Measurements from ENCODE around the gene SLC25A24.
"Not testable (repeated sequence)": the region's sequence is repeated elsewhere in the genome, so short reads cannot be mapped to it uniquely, and the experiment has no call there.

Gene SLC25A24

DNA sequence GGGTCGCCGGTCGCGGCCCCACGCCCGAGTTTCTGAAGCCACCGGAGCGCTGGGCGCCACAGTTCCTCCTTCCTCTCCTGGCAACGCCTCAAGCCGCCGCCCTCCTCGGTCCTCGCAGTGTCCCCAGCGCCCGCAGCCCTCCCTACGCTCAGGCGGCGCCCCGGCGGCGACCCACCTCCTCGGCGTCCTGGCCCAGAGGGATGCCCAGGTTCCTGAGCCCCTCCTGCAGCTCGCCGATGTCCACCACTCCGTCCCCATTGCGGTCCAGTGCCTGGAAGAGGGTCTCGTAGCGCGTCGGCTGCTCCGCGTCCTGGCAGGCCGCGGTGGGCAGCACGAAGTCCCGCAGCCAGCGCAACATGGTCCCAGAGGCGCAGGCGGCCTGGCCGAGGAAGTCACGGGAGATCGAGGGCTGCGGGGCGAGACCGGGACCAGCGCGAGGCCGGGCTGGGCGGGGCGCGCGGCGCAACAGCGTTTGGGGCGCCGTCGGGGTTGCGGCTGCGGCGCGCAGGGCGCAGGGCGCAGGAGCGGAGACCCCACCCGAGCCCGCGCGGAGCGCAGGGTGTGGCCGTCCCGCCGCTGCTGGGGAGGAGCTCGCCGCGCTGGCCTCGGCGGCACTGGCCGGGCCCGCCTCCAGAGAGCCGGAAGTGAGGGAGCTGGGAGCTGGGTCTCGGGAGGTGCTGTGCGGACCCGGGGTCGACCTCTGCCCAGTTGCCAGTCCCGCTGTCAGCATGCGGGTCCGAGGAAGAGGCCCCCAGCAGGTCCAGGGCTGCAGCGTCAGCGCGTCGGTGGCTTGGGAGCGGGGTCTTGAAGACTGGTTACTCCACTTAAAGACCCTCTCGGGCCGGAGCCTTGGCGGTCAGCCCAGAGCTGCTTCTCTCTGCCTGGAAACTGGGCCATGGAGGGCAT, at the start of gene SLC25A24:
Gene SLC25A24, minus strand, starts transcription at position 563 of the 906 bp plus-strand sequence. Its CDS starts 205 bp downstream, at position 358.
- DNase-seq: peak; percentile 55

DNA sequence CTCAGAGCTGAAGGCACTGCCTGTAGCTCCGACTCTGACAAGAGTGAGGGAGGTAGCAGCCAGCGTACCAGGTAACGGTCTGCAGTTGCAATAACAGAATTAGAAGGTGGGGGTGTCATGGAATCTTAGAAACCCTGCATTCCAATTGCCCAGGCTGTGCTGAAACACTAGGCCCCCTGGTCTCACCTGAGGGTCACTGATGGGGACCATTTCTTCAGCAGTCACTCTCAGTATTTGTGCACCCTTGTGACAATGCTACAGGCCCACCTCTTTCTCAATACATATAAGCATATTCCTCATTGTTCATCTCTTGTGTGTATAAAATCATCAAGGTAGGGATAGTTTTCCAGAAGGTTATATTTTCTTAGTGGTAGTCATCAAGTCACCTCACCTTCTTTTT, 43.8 kb upstream of the SLC25A24 start, which contains the start of gene NBPF4:
Gene NBPF4, minus strand, starts transcription at position 101 of the 400 bp plus-strand sequence. CDS start 315 bp downstream, outside the sequence.
- not testable (repeated sequence) for DNase-seq

DNA sequence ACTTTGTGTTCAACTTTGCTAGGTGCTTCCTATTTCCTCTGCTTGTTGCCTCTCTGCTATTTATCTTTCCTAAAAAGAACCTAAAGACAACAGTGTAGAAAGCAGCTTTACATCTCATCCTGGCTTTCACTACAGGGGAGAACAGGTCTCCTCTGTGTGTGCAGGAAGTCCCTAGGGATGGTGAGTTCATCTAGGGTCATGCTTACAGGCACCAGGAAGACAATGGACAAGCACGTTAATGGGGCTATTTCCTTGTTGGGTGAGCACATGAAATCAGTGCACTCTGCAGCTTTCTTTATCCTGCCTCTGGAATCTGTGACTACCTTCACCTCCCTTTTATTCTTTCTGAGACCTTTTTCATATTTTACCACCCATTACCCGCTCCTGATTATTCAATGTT, 39.3 kb upstream of the SLC25A24 start:
- DNase-seq: not testable (repeated sequence)

DNA sequence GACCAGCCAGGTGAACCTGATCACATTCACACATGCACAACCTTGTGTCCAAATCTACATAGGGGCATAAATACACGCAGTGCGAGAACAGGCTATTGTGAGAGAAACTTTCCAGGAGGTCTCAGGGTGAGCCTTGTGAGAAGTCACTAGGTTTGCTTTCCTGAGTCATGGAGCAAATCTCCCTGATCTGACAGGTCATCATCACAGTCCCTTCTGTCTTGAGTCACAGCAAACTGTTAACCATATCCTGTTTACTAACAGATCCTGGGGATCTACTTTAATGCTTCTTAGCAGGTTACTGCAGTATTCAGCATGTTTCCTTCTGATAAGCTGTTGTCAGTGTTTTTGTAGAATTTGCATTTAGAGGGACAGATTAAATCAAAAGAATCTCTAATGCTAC, 35.2 kb upstream of the SLC25A24 start:
- not testable (repeated sequence) for DNase-seq

DNA sequence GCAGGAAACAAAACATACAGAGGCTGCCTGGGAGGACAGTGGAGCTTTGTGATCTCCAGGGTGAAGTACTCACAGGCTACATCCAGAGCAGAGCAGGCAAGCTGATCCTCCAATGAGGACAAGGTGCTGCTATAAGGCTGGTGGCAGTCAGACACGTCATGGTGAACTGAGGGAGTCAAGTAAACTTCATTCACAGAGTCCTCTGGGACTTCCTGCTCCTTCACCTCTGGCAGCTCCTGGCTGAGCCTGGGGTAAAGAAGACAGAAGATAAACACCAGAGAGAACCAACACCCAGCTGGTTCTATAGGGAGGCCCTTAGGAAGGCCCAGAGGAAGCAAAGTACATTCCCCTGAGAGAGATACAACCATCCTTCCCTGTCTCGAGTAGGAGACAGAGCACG, 32.0 kb upstream of the SLC25A24 start:
- not testable (repeated sequence) for DNase-seq

DNA sequence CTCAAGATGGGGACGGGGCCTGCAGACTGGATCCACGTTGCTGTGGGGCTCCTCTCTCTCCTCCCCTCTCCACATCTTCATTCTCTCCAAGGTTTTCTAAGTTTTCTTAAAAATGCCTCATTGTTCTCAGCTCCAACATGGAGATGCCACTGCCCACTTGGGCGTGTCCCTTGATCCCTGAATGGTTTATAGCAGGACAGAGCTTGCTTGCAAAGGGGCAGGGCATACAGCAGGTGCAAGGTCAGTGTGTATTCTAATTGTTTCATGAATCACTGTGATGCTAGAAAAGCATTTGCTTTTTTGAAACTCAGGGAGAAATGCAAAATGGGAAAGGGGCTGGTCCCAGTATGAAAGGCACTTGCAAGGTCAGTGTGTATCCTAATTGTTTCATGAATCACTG, 29.8 kb upstream of the SLC25A24 start:
- DNase-seq: not testable (repeated sequence)

DNA sequence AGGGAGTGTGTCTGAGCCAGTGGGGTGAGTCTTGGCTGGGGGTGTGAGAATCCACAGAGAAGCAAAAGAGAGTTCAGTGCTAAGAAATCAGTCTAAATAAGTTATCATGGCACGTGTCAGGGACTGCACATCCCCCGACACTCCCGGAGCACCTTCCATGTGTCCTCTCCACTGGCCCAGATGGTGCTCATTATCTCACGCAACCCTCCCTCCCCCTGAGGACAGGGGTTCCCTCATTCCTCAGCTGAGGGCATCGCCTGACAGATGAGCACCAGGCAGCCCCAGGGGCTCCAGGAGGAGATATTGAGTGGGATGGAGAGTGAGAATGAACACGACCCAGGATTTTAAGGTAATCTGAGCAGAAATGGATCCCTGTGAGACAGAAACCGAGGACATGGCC, 27.6 kb upstream of the SLC25A24 start:
- not testable (repeated sequence) for DNase-seq

DNA sequence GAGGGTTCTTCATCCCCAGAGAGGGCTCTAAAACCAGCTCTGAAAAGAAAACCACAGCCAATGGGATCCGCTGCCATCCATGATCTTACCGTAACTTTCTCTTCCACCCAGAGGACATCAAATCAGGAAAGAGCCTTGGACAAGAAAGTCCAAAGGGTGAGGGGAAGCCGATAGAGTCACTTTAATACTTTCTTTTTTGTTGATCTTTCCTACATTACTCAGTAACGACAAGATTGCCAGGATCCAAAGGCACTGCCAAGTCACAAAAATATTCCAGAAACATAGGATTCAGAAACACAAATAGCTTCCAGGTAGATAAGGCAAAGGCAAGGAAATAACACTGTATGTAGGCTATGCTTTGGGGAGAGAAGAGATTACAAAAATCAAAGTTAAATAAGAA, 26.7 kb upstream of the SLC25A24 start:
- DNase-seq: not testable (repeated sequence)

DNA sequence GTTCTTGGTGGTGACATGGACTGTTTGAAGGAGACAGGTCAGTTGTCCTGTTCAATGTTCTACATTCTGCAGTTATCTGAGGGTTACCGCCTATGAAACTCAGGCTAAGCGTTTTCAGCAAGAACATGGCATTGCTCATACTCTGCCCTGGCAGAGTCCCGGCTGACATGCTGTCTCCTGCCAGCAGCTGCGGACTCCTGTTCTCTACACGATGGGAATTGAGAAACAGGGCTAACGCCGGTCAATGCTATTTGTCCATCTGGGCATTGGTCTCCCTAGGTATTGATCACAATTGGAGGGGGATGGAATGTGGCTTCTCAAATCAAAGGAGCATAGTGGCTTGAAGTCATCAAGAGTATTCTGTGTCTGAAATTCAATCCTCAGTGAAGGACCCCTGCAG, 23.1 kb upstream of the SLC25A24 start:
- DNase-seq: not testable (repeated sequence)

DNA sequence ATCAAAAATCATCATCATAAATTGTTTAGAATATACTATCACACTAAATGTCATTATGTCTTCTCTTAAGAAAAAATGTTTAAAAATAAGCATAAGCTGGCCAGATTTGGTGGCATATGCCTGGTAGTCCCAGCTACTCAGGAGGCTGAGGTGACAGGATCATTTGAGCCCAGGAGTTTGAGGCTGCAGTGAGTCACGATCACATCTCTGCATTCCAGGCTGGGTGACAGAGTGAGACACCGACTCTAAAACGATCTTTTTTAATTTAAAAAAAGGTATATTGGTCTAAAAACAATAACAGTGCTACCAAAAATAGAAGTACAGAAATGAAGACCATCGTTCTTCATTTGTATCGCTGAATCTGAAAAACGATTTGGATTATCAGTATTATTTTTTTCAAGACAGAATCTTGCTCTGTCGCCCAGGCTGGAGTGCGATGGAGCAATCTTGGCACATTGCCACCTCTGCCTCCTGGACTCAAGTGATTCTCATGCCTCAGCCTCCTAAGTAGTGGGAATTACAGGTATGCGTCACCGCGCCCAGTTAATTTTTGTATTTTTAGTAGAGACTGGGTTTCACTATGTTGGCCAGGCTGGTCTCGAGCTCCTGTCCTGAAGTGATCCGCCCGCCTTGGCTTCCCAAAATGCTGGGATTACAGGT, 17.5 kb upstream of the SLC25A24 start:
- DNase-seq: not testable (repeated sequence)

DNA sequence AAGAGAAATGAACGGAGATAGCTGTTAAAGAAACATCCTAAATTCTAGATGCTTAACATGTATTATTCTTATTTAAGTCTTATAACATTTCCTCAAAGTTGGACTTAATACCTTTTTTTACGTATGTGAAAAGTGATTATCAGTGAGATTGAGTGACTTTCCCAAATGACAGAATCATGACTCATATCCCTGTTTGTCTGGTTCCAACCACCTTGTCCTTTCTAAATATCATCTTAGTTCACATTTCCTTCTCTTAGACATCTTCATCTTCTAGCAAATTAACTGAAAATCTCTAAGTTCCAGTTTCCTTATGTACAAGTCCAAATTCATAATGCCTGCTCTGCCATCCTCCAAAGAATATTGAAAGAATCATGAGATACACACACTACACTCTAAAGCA, 16.9 kb upstream of the SLC25A24 start:
- DNase-seq: not testable (repeated sequence)

DNA sequence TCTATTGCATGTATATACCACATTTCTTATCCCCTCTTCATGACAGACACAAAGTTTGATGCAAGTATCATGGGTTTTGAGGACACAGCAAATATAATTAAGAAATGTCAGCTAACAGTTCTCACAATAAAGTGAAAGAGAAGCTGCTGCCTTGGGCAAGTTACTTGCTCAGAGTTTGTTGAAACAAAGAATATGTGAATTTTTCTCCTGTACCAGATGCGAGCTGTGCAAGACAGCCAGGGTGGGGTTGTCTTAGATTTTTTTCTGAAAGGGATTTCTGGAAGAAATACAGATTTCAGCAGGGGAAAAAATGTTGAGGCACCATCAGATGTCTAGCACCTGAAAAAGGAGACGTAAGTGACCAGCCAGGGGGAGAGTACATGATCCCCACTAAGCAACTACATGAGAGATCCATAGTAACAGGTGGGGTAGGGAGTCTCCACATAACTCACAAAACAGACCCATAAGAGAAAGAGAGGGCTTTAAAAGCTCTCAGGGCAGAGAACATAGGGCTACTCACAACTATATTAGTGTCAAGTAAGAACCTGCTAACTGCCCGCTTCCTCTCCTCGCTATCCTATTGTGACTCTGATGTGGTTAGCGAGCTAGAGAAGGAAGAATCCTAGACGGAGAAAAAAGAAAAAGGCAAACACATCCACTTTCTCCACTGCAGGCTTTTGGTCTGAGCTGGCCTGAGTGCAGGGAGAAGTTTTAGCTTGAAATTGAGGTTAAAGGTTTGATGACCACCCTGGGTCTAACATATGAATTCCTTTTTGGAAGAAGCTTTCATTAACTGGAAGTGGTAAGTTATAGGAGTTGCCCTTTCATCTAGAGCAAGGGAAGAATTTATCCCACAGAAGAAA, 16.1 kb upstream of the SLC25A24 start:
- DNase-seq: not testable (repeated sequence)

DNA sequence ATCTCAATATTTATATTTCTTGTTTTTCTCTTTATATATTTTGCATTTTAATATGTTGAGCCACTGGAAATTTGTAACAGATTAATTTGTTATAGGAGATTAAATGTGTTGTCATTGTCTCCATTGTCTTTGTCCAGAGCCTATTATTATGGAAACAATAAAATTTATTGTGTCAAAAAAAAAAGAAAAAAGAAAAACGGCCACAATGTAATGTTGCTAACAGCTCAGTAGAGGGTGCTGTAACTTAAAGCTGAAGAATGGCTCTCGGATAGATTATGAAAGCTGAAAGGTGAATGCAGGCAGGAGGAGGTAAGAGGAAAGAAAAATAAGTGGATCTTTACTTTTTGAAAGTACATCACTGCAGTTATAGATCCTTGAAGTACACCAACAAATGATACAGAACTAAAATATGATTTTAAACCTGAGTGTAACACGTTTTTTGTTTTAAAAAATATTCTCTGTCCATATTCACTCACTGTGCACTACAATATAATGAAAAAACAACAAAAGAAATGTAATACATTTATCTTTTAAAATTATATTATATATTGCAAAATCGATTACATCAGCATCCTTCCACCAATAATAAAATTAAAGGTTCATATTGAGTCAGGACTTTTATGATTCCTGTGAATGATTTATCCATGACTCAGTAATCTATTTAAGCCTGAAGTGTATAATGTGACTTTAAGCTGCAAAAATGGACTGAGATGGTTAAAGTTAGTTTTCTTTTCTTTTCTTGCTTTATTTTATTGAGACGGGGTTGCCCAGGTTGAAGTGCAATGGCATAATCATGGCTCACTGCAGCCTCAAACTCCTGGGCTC, 14.7 kb upstream of the SLC25A24 start:
- DNase-seq: peak; percentile 17

DNA sequence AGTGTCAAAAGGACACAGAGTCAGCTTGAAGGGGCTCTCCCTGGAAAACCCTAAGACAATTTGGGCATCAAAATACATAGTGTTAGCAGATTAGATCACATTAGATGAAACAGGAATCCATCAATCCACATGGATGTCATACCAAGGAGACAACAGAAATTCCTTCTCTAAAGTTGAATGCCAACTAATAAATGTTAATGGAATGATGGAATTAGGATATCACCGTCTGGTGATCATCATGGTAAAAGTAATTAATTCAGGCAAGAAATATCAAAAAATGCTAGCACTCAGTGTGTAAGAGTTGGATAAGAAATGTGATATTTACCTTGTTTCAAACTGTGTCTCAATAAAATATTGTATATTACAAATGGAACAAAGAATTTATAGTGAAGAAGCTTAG, 10.9 kb upstream of the SLC25A24 start:
- DNase-seq: no peak

DNA sequence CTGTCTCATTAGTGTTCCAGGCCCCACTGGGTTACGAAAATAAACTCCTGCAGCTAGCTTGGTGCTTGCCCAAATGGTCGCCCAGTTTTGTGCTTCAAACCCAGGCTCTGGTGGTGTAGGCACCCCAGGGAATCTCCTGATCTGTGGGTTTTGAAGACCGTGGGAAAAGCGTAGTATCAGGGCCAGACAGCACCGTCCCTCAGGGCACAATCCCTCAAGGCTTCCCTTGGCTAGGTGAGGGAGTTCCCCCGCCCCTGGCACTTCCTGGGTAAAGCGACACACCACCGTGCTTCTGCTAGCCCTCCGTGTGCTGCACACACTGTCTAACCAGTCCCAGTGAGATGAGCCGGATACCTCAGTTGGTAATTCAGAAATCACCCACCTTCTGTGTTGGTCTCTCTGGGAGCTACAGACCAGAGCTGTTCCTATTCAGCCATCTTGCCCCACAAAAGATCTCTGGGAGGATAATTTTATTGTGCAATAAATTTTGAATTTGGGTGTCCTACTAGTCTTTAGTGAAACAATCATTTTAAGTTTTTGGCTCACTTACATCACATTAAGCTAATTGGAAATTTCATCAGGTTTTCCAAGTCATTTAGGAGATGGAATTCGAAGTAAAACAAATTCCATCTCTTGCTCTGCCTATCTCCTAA, 9.4 kb upstream of the SLC25A24 start:
- DNase-seq: no peak

DNA sequence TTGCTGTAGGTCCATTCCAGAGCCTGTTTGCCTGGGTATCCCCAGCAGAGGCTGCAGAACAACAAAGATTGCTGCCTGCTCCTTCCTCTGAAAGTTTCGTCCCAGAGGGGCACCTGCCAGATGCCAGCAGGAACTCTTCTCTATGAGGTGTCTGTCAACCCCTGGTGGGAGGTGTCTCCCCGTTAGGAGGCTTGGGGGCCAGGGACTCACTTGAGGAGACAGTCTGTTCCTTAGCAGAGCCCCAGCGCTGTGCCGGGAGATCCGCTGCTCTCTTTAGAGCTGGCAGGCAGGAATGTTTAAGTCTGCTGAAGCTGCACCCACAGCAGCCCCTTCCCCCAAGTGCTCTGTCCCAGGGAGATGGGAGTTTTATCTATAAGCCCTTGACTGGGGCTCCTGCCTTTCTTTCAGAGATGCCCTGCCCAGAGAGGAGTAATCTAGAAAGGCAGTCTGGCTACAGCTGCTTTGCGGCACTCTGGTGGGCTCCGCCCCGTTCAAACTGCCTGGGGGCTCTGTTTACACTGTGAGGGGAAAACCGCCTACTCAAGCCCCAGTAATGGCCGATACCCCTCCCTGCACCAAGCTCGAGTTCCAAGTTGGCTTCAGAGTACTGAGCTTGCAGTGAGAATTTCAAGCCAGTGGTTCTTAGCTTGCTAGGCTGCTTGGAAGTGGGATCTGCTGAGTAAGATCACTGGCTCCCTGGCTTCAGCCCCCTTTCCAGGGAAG, 8.7 kb upstream of the SLC25A24 start:
- DNase-seq: no peak

DNA sequence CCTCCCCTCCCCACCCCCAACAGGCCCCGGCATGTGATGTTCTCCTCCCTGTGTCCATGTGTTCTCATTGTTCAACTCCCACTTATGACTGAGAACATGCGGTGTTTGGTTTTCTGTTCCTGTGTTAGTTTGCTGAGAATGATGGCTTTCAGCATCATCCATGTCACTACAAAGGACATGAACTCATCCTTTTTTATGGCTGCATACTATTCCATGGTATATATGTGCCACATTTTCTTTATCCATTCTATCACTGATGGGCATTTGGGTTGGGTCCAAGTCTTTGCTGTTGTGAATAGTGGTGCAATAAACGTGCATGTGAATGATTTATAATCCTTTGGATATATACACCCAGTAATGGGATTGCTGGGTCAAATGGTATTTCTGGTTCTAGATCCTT, 3.4 kb upstream of the SLC25A24 start:
- not testable (repeated sequence) for DNase-seq

DNA sequence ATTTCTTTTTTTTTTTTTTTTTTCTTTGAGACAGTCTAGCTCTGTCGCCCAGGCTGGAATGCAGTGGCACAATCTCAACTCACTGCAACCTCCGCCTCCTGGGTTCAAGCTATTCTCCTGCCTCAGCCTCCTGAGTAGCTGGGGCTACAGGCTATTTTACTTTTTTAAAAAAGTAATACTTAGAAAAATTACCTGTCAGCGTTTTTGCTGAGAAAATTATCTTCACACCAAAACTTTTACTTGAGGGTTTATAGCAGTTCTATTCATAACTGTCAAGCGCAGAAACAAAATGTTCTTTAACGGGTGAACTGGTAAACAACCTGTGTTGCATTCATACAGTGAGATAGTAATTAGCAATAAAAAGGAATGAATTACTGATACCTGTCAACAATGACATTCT, 1.5 kb upstream of the SLC25A24 start:
- DNase-seq: no peak

DNA sequence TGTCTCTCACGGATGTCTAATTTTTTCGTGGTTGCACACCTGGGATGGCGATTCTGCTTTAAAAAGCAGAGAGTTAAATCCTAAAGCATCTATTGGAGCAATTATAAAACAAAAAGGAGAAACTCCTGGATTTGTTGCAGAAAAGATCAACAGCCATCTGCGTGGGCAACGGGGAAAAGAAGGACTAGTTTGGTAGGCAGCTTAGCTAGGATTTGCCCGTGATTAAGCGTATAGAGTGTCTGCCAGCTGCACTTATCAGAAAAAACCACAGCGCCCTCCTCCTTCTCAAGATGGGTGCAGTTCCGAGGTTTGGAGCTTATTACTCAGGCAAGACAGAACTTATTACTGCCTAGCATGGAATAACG, 526 bp upstream of the SLC25A24 start:
- DNase-seq: peak; percentile 39

DNA sequence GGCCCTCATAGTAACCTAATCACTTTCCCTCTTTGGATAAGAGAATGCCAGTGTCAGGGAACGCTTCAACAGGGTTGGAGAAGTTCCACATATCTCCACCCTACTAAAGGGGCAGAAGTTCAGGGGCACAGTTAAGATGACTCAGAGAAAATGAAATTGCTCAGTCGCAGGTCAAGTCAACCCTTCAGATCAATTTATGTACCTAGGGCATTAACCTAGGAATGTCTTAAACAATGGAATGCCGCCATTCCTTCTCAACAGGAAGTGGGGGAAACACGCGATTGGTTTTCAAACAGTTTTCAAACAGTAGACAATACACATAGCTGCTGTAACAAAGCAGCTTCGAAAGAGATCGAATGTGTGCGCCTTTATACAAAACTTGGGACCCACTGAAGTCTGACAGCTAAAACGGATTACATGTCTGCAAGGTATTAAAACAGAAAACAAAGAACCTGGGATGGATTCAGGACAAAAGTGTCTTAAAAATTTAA, 897 bp downstream of the SLC25A24 start:
- DNase-seq: peak; percentile 19

DNA sequence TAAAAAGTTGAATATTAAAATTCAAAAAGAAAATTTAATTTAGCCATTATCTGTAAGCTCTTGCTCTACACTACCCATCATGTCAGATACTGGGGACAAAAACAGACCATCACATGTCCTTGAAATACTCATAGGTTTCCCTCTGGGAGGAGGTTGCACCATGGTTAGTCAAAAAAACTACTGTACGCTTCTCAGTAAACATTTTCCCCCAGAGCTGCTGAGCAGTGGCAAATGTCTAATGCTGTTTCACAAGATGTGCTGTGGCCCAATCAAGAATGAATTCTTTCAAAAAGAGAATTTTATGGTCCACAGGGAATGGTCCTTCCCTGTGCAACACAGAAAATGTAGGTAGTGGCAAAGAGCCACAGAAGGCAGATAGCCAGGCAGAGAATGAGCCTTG, 6.1 kb downstream of the SLC25A24 start:
- no peak for DNase-seq
